AG09309 (cell line): ENCODE results near the gene PRKAG2.

ENCODE experiments used
- DNase-seq: peaks from one replicate; pipeline ENCODE4 v3.0.0-alpha.2; 2010; ENCODE audit warnings: low read depth
- H3K4me3 ChIP-seq: 2 replicates; pipeline ENCODE4 v1.5.1; 2011; ENCODE audit warnings: mild to moderate bottlenecking, low read depth, low read length, moderate library complexity; ENCODE audit not compliant: control insufficient read depth
- TF ChIP-seq, protein P1 (sequence below): IDR thresholded peaks from 2 replicates; pipeline ENCODE4 v1.5.1; 2011; ENCODE audit warnings: mild to moderate bottlenecking, low read depth, low read length, inconsistent platforms; ENCODE audit not compliant: insufficient read depth, control insufficient read depth; ENCODE audit errors: missing control alignments

PRKAG2 gene

GRCh38 chr7:151710646-151711434 lies 166.1 kb downstream of the PRKAG2 start:
- no peak overlapping the region for H3K4me3 ChIP-seq
- DNase-seq: no peak
- TF ChIP-seq, protein P1, sequence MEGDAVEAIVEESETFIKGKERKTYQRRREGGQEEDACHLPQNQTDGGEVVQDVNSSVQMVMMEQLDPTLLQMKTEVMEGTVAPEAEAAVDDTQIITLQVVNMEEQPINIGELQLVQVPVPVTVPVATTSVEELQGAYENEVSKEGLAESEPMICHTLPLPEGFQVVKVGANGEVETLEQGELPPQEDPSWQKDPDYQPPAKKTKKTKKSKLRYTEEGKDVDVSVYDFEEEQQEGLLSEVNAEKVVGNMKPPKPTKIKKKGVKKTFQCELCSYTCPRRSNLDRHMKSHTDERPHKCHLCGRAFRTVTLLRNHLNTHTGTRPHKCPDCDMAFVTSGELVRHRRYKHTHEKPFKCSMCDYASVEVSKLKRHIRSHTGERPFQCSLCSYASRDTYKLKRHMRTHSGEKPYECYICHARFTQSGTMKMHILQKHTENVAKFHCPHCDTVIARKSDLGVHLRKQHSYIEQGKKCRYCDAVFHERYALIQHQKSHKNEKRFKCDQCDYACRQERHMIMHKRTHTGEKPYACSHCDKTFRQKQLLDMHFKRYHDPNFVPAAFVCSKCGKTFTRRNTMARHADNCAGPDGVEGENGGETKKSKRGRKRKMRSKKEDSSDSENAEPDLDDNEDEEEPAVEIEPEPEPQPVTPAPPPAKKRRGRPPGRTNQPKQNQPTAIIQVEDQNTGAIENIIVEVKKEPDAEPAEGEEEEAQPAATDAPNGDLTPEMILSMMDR: no peak

GRCh38 chr7:151710121-151710640 lies 166.7 kb downstream of the PRKAG2 start:
- H3K4me3 ChIP-seq: no peak overlapping the region
- no peak for DNase-seq
- TF ChIP-seq, protein P1: no peak

DNA sequence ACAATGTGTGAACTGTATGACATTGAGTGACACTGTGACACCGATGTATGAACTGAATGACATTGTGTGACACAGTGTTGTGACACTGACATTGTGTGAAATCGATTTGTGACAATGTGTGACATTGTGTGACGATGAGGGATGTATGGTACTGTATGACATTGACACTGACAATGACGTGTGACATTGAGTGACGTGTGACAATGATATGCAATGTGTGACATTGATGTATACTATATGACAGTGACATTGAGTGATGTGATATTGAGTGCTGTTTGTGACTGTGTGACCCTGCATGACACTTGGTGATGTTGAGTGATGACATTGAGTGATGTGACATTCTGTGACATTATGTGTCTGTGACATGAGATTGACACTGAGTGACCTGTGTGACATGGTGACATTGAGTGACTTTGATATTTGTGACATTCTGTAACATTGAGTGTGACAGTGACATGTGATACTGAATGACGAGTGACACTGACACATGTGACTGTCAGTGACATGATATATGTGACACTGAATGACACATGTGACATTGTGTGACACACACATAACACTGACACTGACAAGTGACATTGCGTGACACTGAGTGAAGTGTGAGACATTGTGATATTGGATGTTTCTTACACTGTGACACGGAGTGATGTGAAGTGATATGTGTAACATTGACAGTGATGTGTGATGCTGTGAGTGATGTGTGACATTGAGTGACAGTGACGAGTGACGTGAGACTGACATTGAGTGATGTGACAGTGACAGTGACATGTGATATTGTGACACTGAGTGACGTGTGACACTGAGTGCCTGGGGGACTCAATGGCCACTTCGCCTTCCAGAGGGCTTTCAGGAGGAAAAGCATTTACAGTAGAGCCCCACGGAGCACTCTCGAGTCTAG lies 167.5 kb downstream of the PRKAG2 start:
- no peak for DNase-seq
- TF ChIP-seq, protein P1: no peak
- no peak overlapping the region for H3K4me3 ChIP-seq

DNA sequence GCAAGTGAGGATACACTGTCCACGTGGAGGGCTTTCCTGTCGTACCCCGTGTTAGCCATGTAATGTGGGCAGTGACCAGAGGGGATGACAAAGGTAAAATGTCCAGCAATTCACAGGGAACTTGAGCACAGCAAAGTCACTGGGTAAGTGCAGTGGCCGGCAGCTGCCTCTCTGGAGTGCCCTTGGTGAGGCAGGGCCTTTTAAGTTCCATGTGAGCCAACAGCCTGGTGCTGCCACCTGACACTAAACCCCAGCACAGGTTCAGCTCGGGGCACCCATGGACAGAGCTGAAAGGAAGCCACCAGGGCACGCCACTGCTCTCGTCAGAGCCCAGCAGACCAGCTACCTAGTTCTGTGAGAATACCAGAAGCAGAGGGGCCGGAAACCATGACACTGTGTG lies 168.3 kb downstream of the PRKAG2 start:
- TF ChIP-seq, protein P1: no peak
- no peak overlapping the region for H3K4me3 ChIP-seq
- DNase-seq: no peak

GRCh38 chr7:151707757-151708156 lies 169.2 kb downstream of the PRKAG2 start:
- TF ChIP-seq, protein P1: no peak
- no peak for DNase-seq
- H3K4me3 ChIP-seq: no peak overlapping the region

DNA sequence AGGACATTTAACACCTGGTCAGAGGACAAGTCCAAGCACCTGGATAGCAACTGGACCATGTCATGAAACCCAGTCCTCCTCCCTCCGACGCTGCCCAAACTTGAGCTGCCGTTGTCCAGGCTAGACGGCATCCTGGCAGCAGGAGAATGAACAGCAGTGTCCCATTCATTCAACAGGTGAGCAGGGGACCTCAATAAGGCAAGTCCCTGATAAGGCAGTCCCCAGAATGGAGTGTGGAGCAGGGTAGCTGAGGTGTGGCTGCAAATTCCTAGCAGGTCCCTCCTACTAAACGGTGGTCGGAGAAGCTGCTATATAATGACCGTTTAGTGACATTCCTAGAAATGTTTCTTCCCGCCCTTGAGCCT lies 169.8 kb downstream of the PRKAG2 start:
- DNase-seq: no peak
- TF ChIP-seq, protein P1: no peak
- no peak overlapping the region for H3K4me3 ChIP-seq
